TTC549 (cell line): Measurements from ENCODE around the gene SCP2.

ENCODE experiments used
- FAIRE-seq: peaks from 2 replicates; lab custom pipeline; 2012; peaks lifted over from hg19 to GRCh38; lab: Jason Lieb, UNC

Gene SCP2

GRCh38 chr1:53083636-53084588 lies 156.8 kb downstream of the SCP2 start:
- FAIRE-seq, result no peak

GRCh38 chr1:53084589-53084971 lies 157.5 kb downstream of the SCP2 start:
- no peak for FAIRE-seq

GRCh38 chr1:53085405-53085804 lies 158.3 kb downstream of the SCP2 start:
- FAIRE-seq, result no peak

GRCh38 chr1:53086491-53087070 lies 159.5 kb downstream of the SCP2 start:
- no peak for FAIRE-seq

- no peak for FAIRE-seq
These were observed 160.5 kb downstream of the SCP2 start for GRCh38 chr1:53087332-53088285.

- FAIRE-seq, result no peak
These were observed 161.7 kb downstream of the SCP2 start for GRCh38 chr1:53088616-53089300.

GRCh38 chr1:53089478-53090226 lies 162.6 kb downstream of the SCP2 start:
- FAIRE-seq, result no peak

- FAIRE-seq, result no peak
These were observed 163.4 kb downstream of the SCP2 start for GRCh38 chr1:53090227-53091147.

GRCh38 chr1:53091841-53092645 lies 165.0 kb downstream of the SCP2 start:
- no peak for FAIRE-seq

- FAIRE-seq, result no peak
These were observed 165.8 kb downstream of the SCP2 start for GRCh38 chr1:53092659-53093450.

- no peak for FAIRE-seq
These were observed 166.3 kb downstream of the SCP2 start for GRCh38 chr1:53093451-53093754.

GRCh38 chr1:53093778-53094532 lies 166.9 kb downstream of the SCP2 start:
- no peak for FAIRE-seq

GRCh38 chr1:53094533-53094919 lies 167.4 kb downstream of the SCP2 start:
- no peak for FAIRE-seq
